ENCODE measurements around the gene MGP. TPM values are rescaled to one million over a fixed set of nuclear protein-coding genes. Genes with fewer than 3 reads are reported as not detected.

Gene MGP
- total RNA-seq, 1 experiment from 2014 or later: 0.72 TPM

- no peak for DNase-seq (ENCODE audit: low read depth, low spot score)
- Histone ChIP-seq H3K36me3 (ENCODE audit: control insufficient read depth, insufficient read depth, low read length) (no peaks in the 10 kb centered on the region), H3K9me3 (ENCODE audit: control insufficient read depth, insufficient read depth, low read depth, low read length) (no peaks in the 10 kb centered on the region), H3K4me1 (ENCODE audit: control insufficient read depth, insufficient read depth, low read length) (no peaks in the 10 kb centered on the region), H3K27ac (ENCODE audit: low read length) (no peak overlapping the region), H3K4me3 (ENCODE audit: low read depth in 2 of 2, low read length in 2 of 2) (no peak overlapping the region), H3K27me3 (ENCODE audit: control insufficient read depth, insufficient read depth, low read length) (no peaks in the 10 kb centered on the region)
- ChIA-PET CTCF (no interaction called here), POLR2A (interaction anchor here (0.5 kb wide), 1 partner anchor 283 kb away, joined by 9 read pairs; no protein-coding TSS in a partner anchor)
- TF ChIP-seq REST (IDR thresholded peaks at IDR 0.05; ENCODE audit: insufficient read depth in 1 of 2, low read depth in 2 of 2, low read length in 1 of 2): no peak
- TF ChIP-seq TCF7L2 (IDR thresholded peaks at IDR 0.05; ENCODE audit: low read depth, low read length): no peak
- no peak for TF ChIP-seq POLR2AphosphoS5 (IDR thresholded peaks at IDR 0.05; ENCODE audit: low read depth, low read length)
- TF ChIP-seq, protein P1, sequence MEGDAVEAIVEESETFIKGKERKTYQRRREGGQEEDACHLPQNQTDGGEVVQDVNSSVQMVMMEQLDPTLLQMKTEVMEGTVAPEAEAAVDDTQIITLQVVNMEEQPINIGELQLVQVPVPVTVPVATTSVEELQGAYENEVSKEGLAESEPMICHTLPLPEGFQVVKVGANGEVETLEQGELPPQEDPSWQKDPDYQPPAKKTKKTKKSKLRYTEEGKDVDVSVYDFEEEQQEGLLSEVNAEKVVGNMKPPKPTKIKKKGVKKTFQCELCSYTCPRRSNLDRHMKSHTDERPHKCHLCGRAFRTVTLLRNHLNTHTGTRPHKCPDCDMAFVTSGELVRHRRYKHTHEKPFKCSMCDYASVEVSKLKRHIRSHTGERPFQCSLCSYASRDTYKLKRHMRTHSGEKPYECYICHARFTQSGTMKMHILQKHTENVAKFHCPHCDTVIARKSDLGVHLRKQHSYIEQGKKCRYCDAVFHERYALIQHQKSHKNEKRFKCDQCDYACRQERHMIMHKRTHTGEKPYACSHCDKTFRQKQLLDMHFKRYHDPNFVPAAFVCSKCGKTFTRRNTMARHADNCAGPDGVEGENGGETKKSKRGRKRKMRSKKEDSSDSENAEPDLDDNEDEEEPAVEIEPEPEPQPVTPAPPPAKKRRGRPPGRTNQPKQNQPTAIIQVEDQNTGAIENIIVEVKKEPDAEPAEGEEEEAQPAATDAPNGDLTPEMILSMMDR (IDR thresholded peaks at IDR 0.05): no peak
- TF ChIP-seq SIN3A (IDR thresholded peaks at IDR 0.05; ENCODE audit: borderline replicate concordance, insufficient read depth, low read depth, low read length): no peak
- BruUV-seq (replicated peaks): no TSS peak
- intact Hi-C loops (cut with micrococcal nuclease; ENCODE audit: unreplicated experiment): no loop called here
- in situ Hi-C loops (cut with HindIII; ENCODE audit: low pct_unique_long_range_greater_than_20kb, low sequenced_read_pairs): no loop called here
- no peak for ATAC-seq
These were observed 43.3 kb upstream of the MGP start for GRCh38 chr12:14928931-14929330.

DNA sequence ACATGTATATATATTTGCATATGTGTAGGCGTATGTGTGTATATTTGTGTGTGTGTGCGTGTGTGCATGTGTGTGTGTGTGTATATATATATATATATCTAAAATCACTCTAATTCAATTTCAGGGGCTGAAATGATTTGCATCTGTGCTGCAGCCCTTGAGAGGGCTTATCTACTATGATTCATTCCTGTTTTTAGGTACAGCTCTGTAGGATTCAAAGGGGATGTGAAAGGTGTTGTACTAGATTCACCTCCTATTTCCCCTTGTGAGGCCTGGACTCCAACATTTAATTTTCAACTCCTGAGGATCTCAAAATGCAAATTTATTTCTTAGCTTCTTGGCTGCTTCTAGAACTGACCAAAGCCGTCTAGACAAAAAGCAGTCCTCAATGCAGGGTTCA is 41.6 kb upstream of the MGP start:
- CTCF ChIA-PET: no interaction called here
- BruUV-seq (replicated peaks): no TSS peak
- intact Hi-C loops (cut with micrococcal nuclease; ENCODE audit: unreplicated experiment): no loop called here
- TF ChIP-seq REST (IDR thresholded peaks at IDR 0.05; ENCODE audit: insufficient read depth in 1 of 2, low read depth in 2 of 2, low read length in 1 of 2) (no peak), POLR2AphosphoS5 (IDR thresholded peaks at IDR 0.05; ENCODE audit: low read depth, low read length) (no peak), SIN3A (IDR thresholded peaks at IDR 0.05; ENCODE audit: borderline replicate concordance, insufficient read depth, low read depth, low read length) (no peak), TCF7L2 (IDR thresholded peaks at IDR 0.05; ENCODE audit: low read depth, low read length) (no peak)
- TF ChIP-seq, protein P1 (IDR thresholded peaks at IDR 0.05): no peak
- in situ Hi-C loops (cut with HindIII; ENCODE audit: low pct_unique_long_range_greater_than_20kb, low sequenced_read_pairs): no loop called here
- POLR2A ChIA-PET: no interaction called here
- Histone ChIP-seq H3K36me3 (ENCODE audit: control insufficient read depth, insufficient read depth, low read length) (no peaks in the 10 kb centered on the region), H3K4me3 (ENCODE audit: low read depth in 2 of 2, low read length in 2 of 2) (no peak overlapping the region), H3K4me1 (ENCODE audit: control insufficient read depth, insufficient read depth, low read length) (no peaks in the 10 kb centered on the region), H3K9me3 (ENCODE audit: control insufficient read depth, insufficient read depth, low read depth, low read length) (no peaks in the 10 kb centered on the region), H3K27me3 (ENCODE audit: control insufficient read depth, insufficient read depth, low read length) (no peaks in the 10 kb centered on the region), H3K27ac (ENCODE audit: low read length) (no peak overlapping the region)
- DNase-seq (ENCODE audit: low read depth, low spot score) (no peak), ATAC-seq (no peak)

All from Panc1 (cell line).